ENCODE measurements around the gene UMPS. TPM values are rescaled to one million over a fixed set of nuclear protein-coding genes. Genes with fewer than 3 reads are reported as not detected.

UMPS gene
- total and polyA plus RNA-seq, 2 donors (not counting 1 experiment from before 2014, with no cell fraction given): 6.6 to 21.4 TPM

- no peak overlapping the region for H3K4me2 ChIP-seq (replicated peaks; ENCODE audit: low read depth, low read length, poor library complexity, severe bottlenecking)
- H2AFZ ChIP-seq (ENCODE audit: insufficient read depth, low read depth, low read length, poor library complexity, severe bottlenecking): no peak overlapping the region
- no peaks in the 10 kb centered on the region for H3K79me2 ChIP-seq (ENCODE audit: control insufficient read depth, insufficient read depth, low read length)
- no peak overlapping the region for H3K9ac ChIP-seq (ENCODE audit: low read length)
- H3K4me1 Mint-ChIP-seq: peaks cover 4% of the 10 kb centered on the region
- H3K4me1 ChIP-seq (ENCODE audit: control insufficient read depth in 2 of 2, insufficient read depth in 2 of 2, low read length in 2 of 2): peaks cover 0 to 4% of the 10 kb centered on the region in 2 donors
- intact Hi-C loops (cut with micrococcal nuclease): no loop called here
- no peaks in the 10 kb centered on the region for H4K20me1 ChIP-seq (ENCODE audit: control insufficient read depth, insufficient read depth, low read length, poor library complexity, severe bottlenecking)
- H3K27ac ChIP-seq (ENCODE audit: low read length in 2 of 2): no peak overlapping the region
- no peaks in the 10 kb centered on the region for H3K36me3 ChIP-seq (replicated peaks in 1 of 2; ENCODE audit: control extremely low read depth in 1 of 2, control insufficient read depth in 1 of 2, extremely low read depth in 1 of 2, insufficient read depth in 2 of 2, low read length in 1 of 2)
- no peak overlapping the region for H3K27ac Mint-ChIP-seq
- peaks cover 9% of the 10 kb centered on the region for H3K27me3 Mint-ChIP-seq
- no peak overlapping the region for H3K4me3 ChIP-seq (ENCODE audit: control extremely low read depth in 1 of 5, extremely low read depth in 1 of 5, insufficient read depth in 1 of 5, low read depth in 2 of 5, low read length in 4 of 5)
- H3K9me3 Mint-ChIP-seq (ENCODE audit: insufficient read depth): no peaks in the 10 kb centered on the region
- no peak for ATAC-seq (ENCODE audit: low read depth)
- 98% methylated on average over 8 of the region's 8 CpGs for WGBS (ENCODE audit: insufficient coverage)
- no peak for DNase-seq
- H3K27me3 ChIP-seq (replicated peaks in 1 of 4; ENCODE audit: control extremely low read depth in 1 of 4, control insufficient read depth in 3 of 4, insufficient read depth in 4 of 4, low read length in 3 of 4): no peaks in the 10 kb centered on the region
- ChIA-PET POLR2A (no interaction called here), CTCF (interaction anchor here (1.0 to 5.4 kb wide), 4 partner anchors 87 to 676 kb away, joined by 3 to 63 read pairs (median 6); no protein-coding TSS in a partner anchor)
- TF ChIP-seq, protein P1, sequence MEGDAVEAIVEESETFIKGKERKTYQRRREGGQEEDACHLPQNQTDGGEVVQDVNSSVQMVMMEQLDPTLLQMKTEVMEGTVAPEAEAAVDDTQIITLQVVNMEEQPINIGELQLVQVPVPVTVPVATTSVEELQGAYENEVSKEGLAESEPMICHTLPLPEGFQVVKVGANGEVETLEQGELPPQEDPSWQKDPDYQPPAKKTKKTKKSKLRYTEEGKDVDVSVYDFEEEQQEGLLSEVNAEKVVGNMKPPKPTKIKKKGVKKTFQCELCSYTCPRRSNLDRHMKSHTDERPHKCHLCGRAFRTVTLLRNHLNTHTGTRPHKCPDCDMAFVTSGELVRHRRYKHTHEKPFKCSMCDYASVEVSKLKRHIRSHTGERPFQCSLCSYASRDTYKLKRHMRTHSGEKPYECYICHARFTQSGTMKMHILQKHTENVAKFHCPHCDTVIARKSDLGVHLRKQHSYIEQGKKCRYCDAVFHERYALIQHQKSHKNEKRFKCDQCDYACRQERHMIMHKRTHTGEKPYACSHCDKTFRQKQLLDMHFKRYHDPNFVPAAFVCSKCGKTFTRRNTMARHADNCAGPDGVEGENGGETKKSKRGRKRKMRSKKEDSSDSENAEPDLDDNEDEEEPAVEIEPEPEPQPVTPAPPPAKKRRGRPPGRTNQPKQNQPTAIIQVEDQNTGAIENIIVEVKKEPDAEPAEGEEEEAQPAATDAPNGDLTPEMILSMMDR (IDR thresholded peaks at IDR 0.05): no peak
- TF ChIP-seq EZH2 (IDR thresholded peaks at IDR 0.05; ENCODE audit: borderline replicate concordance, insufficient read depth, low read depth, low read length, poor library complexity, severe bottlenecking): no peak
- no peaks in the 10 kb centered on the region for H3K9me3 ChIP-seq (ENCODE audit: control extremely low read depth in 1 of 3, control insufficient read depth in 2 of 3, insufficient read depth in 1 of 3, low read length in 2 of 3)
- H3K4me3 Mint-ChIP-seq: no peak overlapping the region
Observed at GRCh38 chr3:124763206-124763605, 33.0 kb downstream of the UMPS start.

DNA sequence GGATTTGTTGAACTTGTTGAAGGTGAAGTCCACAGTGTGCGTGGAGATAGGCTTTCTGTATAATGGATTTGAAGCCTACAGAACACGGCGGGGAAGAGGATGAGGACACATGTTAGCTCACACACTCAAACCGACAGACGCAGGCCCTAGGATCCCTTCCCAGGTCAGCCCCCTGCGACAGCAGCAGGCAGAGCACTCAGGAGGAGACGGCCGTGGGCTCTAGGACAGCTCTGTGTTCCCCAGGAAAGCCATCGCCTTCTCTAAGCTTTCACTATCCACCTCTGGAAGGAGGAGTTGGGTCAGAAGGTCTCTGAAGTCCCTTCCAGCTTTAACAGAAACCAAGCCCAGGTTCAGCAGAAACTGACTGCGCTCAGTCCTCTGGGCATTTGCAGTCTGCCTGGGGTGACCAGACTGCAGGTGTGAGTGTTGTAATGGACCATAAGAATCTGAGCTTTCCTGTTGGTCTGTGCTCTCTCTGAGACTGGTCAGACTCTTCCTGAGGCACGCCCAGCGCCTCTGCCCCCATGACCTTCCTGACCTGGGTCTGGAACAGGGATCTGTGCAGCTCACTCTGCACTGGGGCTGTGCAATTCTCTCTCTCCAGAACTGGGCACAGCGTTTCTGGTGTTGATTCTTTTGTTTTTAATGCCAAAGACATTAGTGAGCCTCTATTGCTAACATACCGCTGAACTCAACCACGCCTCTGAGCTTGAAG, 33.5 kb downstream of the UMPS start:
- H3K79me2 ChIP-seq (ENCODE audit: control insufficient read depth, insufficient read depth, low read length): no peaks in the 10 kb centered on the region
- intact Hi-C loops (cut with micrococcal nuclease): no loop called here
- no peaks in the 10 kb centered on the region for H3K36me3 ChIP-seq (replicated peaks in 1 of 2; ENCODE audit: control extremely low read depth in 1 of 2, control insufficient read depth in 1 of 2, extremely low read depth in 1 of 2, insufficient read depth in 2 of 2, low read length in 1 of 2)
- no peak overlapping the region for H2AFZ ChIP-seq (ENCODE audit: insufficient read depth, low read depth, low read length, poor library complexity, severe bottlenecking)
- no peak overlapping the region for H3K4me3 ChIP-seq (ENCODE audit: control extremely low read depth in 1 of 5, extremely low read depth in 1 of 5, insufficient read depth in 1 of 5, low read depth in 2 of 5, low read length in 4 of 5)
- Mint-ChIP-seq H3K4me3 (no peak overlapping the region), H3K9me3 (ENCODE audit: insufficient read depth) (no peaks in the 10 kb centered on the region), H3K4me1 (peaks cover 4% of the 10 kb centered on the region), H3K27ac (no peak overlapping the region), H3K27me3 (peaks cover 9% of the 10 kb centered on the region)
- ChIA-PET POLR2A (no interaction called here), CTCF (interaction anchor here (1.0 to 1.5 kb wide), 4 partner anchors 20 to 676 kb away, joined by 3 to 7 read pairs (median 4); no protein-coding TSS in a partner anchor)
- no peak for DNase-seq
- WGBS (ENCODE audit: insufficient coverage): 93% methylated on average over 13 of the region's 15 CpGs
- no peaks in the 10 kb centered on the region for H3K9me3 ChIP-seq (ENCODE audit: control extremely low read depth in 1 of 3, control insufficient read depth in 2 of 3, insufficient read depth in 1 of 3, low read length in 2 of 3)
- no peak overlapping the region for H3K27ac ChIP-seq (ENCODE audit: low read length in 2 of 2)
- ATAC-seq (ENCODE audit: low read depth): no peak
- H3K4me2 ChIP-seq (replicated peaks; ENCODE audit: low read depth, low read length, poor library complexity, severe bottlenecking): no peak overlapping the region
- TF ChIP-seq, protein P1 (IDR thresholded peaks at IDR 0.05): no peak
- no peak for TF ChIP-seq EZH2 (IDR thresholded peaks at IDR 0.05; ENCODE audit: borderline replicate concordance, insufficient read depth, low read depth, low read length, poor library complexity, severe bottlenecking)
- no peaks in the 10 kb centered on the region for H4K20me1 ChIP-seq (ENCODE audit: control insufficient read depth, insufficient read depth, low read length, poor library complexity, severe bottlenecking)
- H3K27me3 ChIP-seq (replicated peaks in 1 of 4; ENCODE audit: control extremely low read depth in 1 of 4, control insufficient read depth in 3 of 4, insufficient read depth in 4 of 4, low read length in 3 of 4): no peaks in the 10 kb centered on the region
- no peak overlapping the region for H3K9ac ChIP-seq (ENCODE audit: low read length)
- H3K4me1 ChIP-seq (ENCODE audit: control insufficient read depth in 2 of 2, insufficient read depth in 2 of 2, low read length in 2 of 2): peaks cover 0 to 4% of the 10 kb centered on the region in 2 donors
